GM18517 (cell line): ENCODE results near the gene UXS1.
"Not testable (repeated sequence)": the region's sequence is repeated elsewhere in the genome, so short reads cannot be mapped to it uniquely, and the experiment has no call there.

Experiments
- ATAC-seq: cut with Tn5 transposase; IDR thresholded peaks from one replicate; pipeline ENCODE4 v1.9.1; 2021; ENCODE audit warnings: mild to moderate bottlenecking, moderate library complexity; ENCODE audit not compliant: unreplicated experiment

Gene UXS1

GRCh38 chr2:106137731-106138521, 56.2 kb downstream of the UXS1 start:
- no peak for ATAC-seq

GRCh38 chr2:106131192-106131591, 62.9 kb downstream of the UXS1 start:
- ATAC-seq: not testable (repeated sequence)

DNA sequence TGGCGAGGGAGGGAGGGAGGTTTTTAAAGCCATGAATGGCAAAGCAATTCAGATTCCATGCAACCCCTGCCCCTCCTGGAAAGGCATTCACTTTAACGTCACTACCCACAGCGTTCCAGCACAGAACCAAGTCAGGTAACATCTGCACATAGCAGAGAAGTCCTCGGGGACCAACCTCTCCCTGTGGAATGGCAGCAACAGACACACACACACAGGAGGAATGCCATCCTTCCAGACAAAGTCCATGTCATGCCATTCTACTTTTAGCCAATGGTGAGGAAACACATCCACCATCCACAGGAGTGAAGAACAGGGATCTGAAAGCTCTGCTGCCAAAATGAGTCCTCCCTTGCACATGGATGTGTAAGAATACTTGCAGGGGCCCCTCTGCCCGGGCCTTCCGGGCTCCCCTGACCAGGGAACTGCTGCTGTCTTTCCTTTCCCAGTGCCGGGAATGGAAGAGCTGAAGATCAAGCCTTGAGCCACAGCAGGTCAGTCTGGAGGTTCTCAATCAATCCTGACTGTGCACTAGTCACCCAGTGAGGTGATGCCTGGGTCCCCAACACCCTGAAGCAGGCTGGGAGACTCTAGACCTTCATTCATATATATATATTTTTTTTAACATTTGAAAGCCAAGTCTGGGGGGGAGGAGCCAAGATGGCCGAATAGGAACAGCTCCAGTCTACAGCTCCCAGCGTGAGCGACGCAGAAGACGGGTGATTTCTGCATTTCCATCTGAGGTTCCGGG, 63.7 kb downstream of the UXS1 start:
- ATAC-seq: no peak

- ATAC-seq: no peak
Observed at GRCh38 chr2:106129592-106129991, 64.5 kb downstream of the UXS1 start.

- no peak for ATAC-seq
Observed at GRCh38 chr2:106129150-106129549, 65.0 kb downstream of the UXS1 start.

DNA sequence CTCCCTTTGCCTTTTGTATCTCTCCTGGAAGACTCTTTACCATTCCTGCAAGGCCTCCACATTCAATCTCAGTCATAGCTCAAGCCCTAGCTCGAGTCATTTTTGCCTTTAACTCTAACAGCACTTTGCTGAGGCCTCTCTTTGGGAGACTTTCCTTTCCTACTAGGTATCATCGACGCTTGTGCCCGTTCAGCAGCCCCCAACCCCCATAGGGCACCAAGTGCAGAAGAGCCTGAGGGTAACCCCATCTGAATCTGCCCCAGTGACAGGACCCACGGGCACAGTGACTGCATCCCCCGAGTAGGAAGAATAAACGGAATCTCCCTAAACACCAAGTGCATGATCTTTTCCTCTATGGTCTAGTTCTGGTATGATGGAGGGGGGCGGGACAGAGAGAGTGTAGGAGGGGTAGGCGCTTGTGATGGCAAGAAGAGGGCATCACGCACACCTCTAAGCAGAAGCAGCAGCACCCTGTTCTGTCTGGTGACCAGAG, 66.3 kb downstream of the UXS1 start:
- no peak for ATAC-seq

GRCh38 chr2:106127282-106127771, 66.8 kb downstream of the UXS1 start:
- no peak for ATAC-seq

DNA sequence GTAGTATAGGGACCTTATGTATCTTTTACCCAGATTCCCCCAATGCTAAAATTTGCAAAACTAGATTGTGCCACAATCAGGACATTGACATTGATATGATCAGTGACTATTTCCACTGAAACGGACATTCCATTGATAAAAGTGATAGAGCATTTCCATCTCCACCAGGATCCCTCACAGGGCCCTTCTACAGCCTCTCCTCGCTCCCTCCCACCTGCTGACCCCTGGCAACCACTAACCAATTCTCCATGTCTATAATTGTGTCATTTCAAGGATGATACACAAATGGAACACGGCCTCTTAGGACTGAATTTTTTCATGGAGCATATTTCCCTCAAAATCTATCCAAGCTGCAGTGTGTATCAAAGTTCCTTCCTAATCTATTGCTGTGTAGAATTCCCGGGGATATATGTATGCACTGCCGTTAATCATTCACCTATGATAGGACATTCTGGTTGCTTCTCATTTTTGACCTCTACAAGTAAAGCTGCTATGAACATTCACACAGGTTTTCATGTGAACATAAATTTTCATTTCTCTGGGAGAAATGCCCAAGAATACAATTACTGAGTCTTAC, 67.3 kb downstream of the UXS1 start:
- no peak for ATAC-seq

DNA sequence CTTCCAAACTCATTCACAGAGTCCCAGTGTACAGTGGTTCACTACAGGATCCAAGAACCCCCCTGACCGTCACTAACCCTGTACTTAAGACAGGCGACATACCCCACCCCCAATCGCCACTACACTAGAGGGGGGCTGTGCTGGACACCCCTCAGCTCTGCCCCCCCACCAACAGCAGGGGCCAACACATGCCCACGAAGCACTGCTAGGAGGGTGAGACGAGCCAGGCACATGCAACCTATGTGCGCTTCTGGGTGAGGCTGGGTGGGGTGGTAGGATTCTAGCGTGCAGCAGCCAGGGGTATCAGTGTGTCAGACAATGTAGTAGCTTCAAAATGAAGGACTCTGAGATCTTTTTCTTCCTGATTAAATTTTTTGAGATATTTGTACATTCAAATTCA, 67.8 kb downstream of the UXS1 start:
- no peak for ATAC-seq

DNA sequence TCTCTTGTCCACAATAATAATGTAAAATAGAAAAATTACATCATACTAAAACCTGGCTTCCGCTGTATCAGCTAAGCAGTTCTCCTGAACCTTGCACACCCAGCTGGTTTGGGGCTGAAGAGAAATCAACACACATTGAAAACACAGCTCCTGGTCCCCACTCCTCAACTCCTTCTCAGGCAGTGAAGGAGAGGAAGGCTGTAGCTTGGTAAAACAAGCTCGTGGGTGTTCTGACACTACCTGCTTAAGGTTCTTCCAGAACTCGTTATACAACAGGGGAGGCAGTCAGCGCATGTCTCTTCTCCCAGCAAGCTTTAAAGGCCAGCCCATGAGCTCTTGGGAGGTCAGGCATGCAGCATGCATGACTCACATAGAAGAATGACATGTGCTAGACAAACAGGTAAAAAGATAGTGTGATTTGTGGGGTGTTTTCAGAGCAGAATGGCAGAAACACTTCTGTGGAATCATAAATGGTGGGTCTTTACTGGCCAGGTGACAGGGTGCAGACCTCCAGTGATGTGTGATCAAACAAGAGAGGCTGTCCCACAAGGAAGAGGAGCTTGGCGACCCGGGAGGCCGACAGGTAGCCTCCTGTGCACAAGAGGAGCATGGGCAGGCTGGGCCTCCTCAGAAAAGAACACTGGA, 69.1 kb downstream of the UXS1 start:
- ATAC-seq: no peak

GRCh38 chr2:106124106-106124756, 69.9 kb downstream of the UXS1 start:
- no peak for ATAC-seq

DNA sequence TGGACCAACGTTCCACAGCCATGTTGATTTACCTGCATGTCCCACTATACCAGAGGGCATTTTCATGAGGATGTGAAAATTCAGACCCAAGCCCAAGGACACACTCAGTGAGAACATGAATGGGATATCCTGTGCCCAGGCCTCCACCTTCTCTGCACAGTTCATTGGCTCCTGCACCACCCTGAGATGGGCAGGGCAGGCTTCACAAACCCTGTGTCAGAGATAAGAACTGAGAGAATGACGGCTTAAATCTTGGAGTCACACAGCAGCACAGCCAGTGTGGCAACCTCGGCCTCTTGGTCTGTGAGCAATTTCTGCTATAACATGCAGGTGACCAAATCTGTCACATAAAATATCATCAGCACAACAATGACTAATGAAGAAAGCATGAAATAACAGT, 71.9 kb downstream of the UXS1 start:
- no peak for ATAC-seq

DNA sequence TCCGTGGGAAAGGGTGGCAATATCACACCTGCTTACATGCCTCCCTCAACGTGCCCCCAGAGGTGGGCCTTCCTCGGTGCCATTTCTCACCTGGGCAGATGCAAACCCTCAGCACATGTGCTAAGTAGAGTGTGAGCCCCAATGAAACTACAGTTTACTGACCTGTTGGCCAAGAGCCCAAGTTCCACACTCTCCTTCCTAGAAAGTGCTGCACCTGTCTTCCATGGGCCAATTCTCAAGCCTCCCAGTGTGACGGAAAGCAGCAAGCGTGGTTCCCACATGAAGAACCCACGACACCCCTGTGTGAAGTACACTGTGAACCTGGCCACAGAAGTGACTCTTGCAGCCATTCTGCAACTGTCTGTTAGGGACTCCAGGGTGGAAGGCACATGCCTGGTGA, 73.7 kb downstream of the UXS1 start:
- no peak for ATAC-seq

DNA sequence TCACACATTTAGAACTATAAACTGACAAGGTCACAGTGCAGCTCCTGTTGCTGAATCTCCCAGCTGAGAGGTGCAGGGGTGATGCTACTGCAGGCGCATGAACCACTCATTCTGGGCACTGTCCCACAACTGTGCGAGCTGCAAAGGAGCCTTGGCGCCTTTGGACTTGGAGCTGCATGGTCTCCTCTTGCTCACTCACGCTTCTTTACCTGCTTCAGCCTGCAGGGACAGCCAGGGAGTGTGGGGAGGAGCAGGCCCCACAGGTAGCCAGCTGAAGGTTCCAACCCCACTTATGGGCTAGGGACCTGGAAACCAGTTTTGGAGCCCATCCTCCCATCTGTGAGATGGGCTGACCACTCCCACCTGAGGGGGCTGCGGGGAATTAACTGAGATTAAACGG, 75.0 kb downstream of the UXS1 start:
- no peak for ATAC-seq

- no peak for ATAC-seq
Observed at GRCh38 chr2:106117882-106118684, 76.0 kb downstream of the UXS1 start.

- no peak for ATAC-seq
Observed at GRCh38 chr2:106117347-106117746, 76.8 kb downstream of the UXS1 start.

GRCh38 chr2:106116248-106116647, 77.9 kb downstream of the UXS1 start:
- no peak for ATAC-seq

- ATAC-seq: no peak
Observed at GRCh38 chr2:106115665-106116064, 78.4 kb downstream of the UXS1 start.

DNA sequence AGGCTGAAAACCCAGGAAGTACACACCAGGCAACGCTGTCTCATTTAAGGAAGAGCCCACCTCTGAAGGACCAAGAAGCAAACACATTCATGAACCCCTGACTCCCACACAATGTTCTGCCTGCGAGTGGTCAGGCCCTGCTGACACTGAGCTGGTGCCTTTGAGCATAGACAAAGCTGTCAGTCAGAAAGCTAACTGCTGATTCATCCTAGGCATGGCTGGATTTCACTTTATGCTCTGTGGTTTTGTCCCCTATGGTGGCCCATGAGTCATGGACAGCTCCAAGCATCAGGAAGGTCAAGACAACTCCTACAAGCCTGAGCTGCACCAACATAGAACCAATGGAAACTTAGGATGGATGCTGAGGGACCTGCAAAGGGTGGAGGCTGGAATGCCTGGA, 78.9 kb downstream of the UXS1 start:
- ATAC-seq: no peak

- no peak for ATAC-seq
Observed at GRCh38 chr2:106114166-106114565, 79.9 kb downstream of the UXS1 start.
